CD8-positive, alpha-beta memory T cell (primary cell): ENCODE measurements around the gene ITIH5. TPM values are rescaled to one million over a fixed set of nuclear protein-coding genes. Genes with fewer than 3 reads are reported as not detected.

Experiments
- CTCF ChIA-PET: fragments of 350-600 bp; sonication (Branson Sonifier 250); formaldehyde crosslinking; loops from one replicate; lab custom pipeline; 2021; ENCODE audit warnings: antibody characterized with exemption; lab: Charles Lee
- POLR2A ChIA-PET: fragments of 350-600 bp; sonication (Branson Sonifier 250); formaldehyde crosslinking; loops from one replicate; lab custom pipeline; 2021; ENCODE audit warnings: antibody characterized with exemption; lab: Charles Lee
- DNase-seq, 5 donors: peaks; one replicate each; pipeline versions ENCODE4 v3.0.0 to v3.0.0-alpha.2; 2020 to 2022; ENCODE audit warnings: mixed read lengths in 1 of 5
- H3K27ac ChIP-seq: one replicate; pipeline ENCODE4 v1.7.0; 2013; ENCODE audit warnings: low read depth, mild to moderate bottlenecking, low read length, moderate library complexity
- H3K27me3 ChIP-seq: 2 replicates; pipeline ENCODE4 v1.7.0; 2013; ENCODE audit warnings: low read length, mild to moderate bottlenecking; ENCODE audit not compliant: insufficient read depth, poor library complexity, severe bottlenecking
- H3K36me3 ChIP-seq: 2 replicates; pipeline ENCODE4 v1.7.0; 2013; ENCODE audit warnings: mild to moderate bottlenecking, low read length, moderate library complexity; ENCODE audit not compliant: insufficient read depth
- H3K4me1 ChIP-seq: 2 replicates; pipeline ENCODE4 v1.7.0; 2013; ENCODE audit warnings: mild to moderate bottlenecking, low read length, moderate library complexity; ENCODE audit not compliant: insufficient read depth
- H3K4me3 ChIP-seq: 2 replicates; pipeline ENCODE4 v1.7.0; 2013; ENCODE audit warnings: mild to moderate bottlenecking, low read length
- H3K9me3 ChIP-seq: 2 replicates; pipeline ENCODE4 v1.7.0; 2013; ENCODE audit warnings: mild to moderate bottlenecking, low read length
- H3K27ac Mint-ChIP-seq, 8 donors: one replicate each; pipeline ENCODE4 v1.8.0; 2020 to 2021; ENCODE audit warnings: mixed read lengths in 8 of 8, mild to moderate bottlenecking in 6 of 8, inconsistent platforms in 3 of 8, moderate library complexity in 3 of 8
- H3K27me3 Mint-ChIP-seq, 2 donors: one replicate each; pipeline ENCODE4 v1.8.0; 2020 to 2021; ENCODE audit warnings: mixed read lengths in 2 of 2, mild to moderate bottlenecking in 1 of 2, moderate library complexity in 1 of 2
- H3K36me3 Mint-ChIP-seq, 3 donors: one replicate each; pipeline ENCODE4 v1.8.0; 2020 to 2021; ENCODE audit warnings: mixed read lengths in 3 of 3, inconsistent platforms in 1 of 3, mild to moderate bottlenecking in 1 of 3
- H3K4me1 Mint-ChIP-seq, 3 donors: one replicate each; pipeline ENCODE4 v1.8.0; 2020 to 2021; ENCODE audit warnings: mixed read lengths in 3 of 3, inconsistent platforms in 1 of 3, mild to moderate bottlenecking in 1 of 3
- H3K4me3 Mint-ChIP-seq, 7 donors: one replicate each; pipeline ENCODE4 v1.8.0; 2020 to 2021; ENCODE audit warnings: mixed read lengths in 7 of 7, mild to moderate bottlenecking in 6 of 7, moderate library complexity in 4 of 7, inconsistent platforms in 2 of 7
- H3K9me3 Mint-ChIP-seq, 5 donors: one replicate each; pipeline ENCODE4 v1.8.0; 2020 to 2022; ENCODE audit warnings: mixed read lengths in 5 of 5, mild to moderate bottlenecking in 3 of 5, moderate library complexity in 2 of 5, inconsistent platforms in 1 of 5
- polyA plus RNA-seq: library from polyadenylated mRNA; unstranded; fragments of 300-500 nt; fragmentation: Illumina TruSeq; gene quantifications from one replicate; pipeline ENCODE4 v1.2.3, GENCODE V29; 2021
- total RNA-seq, 2 experiments: library from RNA; stranded (reverse); gene quantifications; one replicate each; pipeline ENCODE4 v1.2.3, GENCODE V29; 2021

The ITIH5 gene
- total and polyA plus RNA-seq, 3 experiments from 2014 or later = not detected

DNA sequence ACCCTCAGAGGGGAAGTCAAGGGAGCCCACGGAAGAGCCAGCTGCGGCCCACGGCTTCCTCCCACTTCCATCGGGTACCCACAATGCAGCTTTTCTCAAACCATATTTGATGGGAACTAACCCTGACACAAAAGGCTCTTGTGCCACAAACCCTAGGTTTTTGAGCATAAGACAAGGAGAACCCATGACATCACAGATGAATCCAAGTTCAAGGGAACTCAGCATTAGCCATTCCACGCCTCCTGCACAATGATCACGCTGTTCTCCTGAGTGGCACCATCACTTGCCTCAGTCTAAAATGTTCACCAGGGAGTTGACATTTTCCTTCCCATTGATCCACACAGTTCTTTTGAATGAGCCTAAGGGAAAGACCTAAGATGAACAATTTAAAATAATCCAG lies 70.4 kb downstream of the ITIH5 start:
- no peaks in the 10 kb centered on the region for H3K27me3 ChIP-seq
- no peaks in the 10 kb centered on the region for H3K9me3 Mint-ChIP-seq
- H3K36me3 ChIP-seq = no peaks in the 10 kb centered on the region
- no peak for DNase-seq
- no peaks in the 10 kb centered on the region for H3K4me1 ChIP-seq
- CTCF ChIA-PET = no interaction called here
- peaks cover 0 to 2% (median 0%) of the 10 kb centered on the region in 3 donors for H3K4me1 Mint-ChIP-seq
- no peaks in the 10 kb centered on the region for H3K9me3 ChIP-seq
- H3K4me3 ChIP-seq = no peak overlapping the region
- no peak overlapping the region for H3K27ac Mint-ChIP-seq
- H3K4me3 Mint-ChIP-seq = no peak overlapping the region
- H3K27ac ChIP-seq = no peak overlapping the region
- H3K36me3 Mint-ChIP-seq = no peaks in the 10 kb centered on the region
- POLR2A ChIA-PET = no interaction called here
- H3K27me3 Mint-ChIP-seq = peaks cover 17 to 29% of the 10 kb centered on the region in 2 donors

DNA sequence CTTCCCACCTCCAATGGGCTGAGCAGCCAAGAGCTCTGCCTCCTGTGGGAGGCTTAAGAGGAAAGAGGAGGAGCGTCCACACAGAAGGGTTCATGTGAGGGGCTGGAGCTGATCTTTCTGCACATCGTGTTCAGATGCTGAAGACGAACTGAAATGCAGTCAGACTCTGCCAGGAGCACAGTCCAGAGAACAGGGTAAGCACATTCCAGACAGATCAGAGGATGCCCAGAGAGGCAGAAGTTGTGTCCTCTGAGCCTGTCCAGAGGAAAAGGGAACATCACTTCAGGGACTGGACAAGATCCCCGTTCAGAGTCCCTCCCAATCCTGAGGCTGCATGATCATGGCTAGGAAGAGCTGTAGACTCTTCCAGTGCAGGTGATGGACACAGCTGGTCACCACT lies 72.9 kb downstream of the ITIH5 start:
- H3K27ac ChIP-seq = no peak overlapping the region
- ChIA-PET CTCF (no interaction called here), POLR2A (no interaction called here)
- Mint-ChIP-seq H3K27ac (peak overlapping the region in 1 of 8 donors; percentile 36), H3K4me3 (no peak overlapping the region), H3K27me3 (peaks cover 15 to 23% of the 10 kb centered on the region in 2 donors), H3K9me3 (peaks cover 0 to 4% (median 0%) of the 10 kb centered on the region in 5 donors), H3K36me3 (no peaks in the 10 kb centered on the region), H3K4me1 (peaks cover 0 to 6% (median 0%) of the 10 kb centered on the region in 3 donors)
- no peak for DNase-seq
- H3K4me3 ChIP-seq = no peak overlapping the region
- H3K36me3 ChIP-seq = no peaks in the 10 kb centered on the region
- no peaks in the 10 kb centered on the region for H3K27me3 ChIP-seq
- H3K9me3 ChIP-seq = no peaks in the 10 kb centered on the region
- no peaks in the 10 kb centered on the region for H3K4me1 ChIP-seq

DNA sequence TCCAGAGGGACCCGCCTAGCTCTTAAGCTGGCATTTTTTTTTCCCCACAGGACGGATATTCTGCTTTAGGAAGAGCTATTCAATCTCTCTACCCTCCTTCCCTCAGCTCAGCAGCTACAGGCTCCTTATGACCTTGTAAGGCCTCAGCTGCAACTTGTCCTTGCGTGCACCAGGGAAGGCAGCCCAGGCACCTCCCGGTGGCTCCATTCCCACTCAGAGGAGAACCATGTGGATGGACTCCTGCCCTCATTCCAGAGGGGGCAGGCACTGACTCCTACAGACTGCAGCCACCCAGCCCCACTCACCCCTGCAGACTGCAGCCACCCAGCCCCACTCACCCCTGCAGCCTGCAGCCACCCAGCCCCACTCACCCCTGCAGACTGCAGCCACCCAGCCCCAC lies 73.7 kb downstream of the ITIH5 start:
- no peaks in the 10 kb centered on the region for H3K4me1 ChIP-seq
- Mint-ChIP-seq H3K27ac (no peak overlapping the region), H3K36me3 (no peaks in the 10 kb centered on the region), H3K9me3 (peaks cover 0 to 7% (median 0%) of the 10 kb centered on the region in 5 donors), H3K4me3 (no peak overlapping the region), H3K27me3 (peaks cover 15 to 24% of the 10 kb centered on the region in 2 donors), H3K4me1 (peaks cover 0 to 6% (median 0%) of the 10 kb centered on the region in 3 donors)
- H3K4me3 ChIP-seq = no peak overlapping the region
- no peak for DNase-seq
- CTCF ChIA-PET = no interaction called here
- no peaks in the 10 kb centered on the region for H3K9me3 ChIP-seq
- H3K27me3 ChIP-seq = no peaks in the 10 kb centered on the region
- H3K36me3 ChIP-seq = no peaks in the 10 kb centered on the region
- no peak overlapping the region for H3K27ac ChIP-seq
- POLR2A ChIA-PET = no interaction called here

DNA sequence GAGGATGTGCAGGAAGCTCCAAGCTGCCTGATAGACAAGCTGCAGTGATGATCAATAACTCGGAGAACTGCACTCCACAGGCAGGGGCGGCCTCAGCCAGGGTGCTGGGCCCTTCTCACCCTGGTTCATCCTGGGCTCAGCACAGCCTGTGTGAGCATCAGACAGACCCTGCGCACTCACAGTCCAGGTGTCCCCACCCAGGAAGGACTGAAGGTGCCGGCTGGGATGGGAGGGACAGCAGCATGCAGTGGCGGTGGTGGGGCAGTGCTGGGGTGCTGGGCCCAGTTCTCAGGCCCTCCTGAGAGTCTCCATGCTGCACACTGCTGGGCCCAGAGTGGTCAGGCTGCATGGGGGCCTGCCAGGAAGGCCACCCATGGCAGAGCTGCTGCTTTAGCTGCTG lies 74.1 kb downstream of the ITIH5 start:
- H3K27me3 Mint-ChIP-seq = peaks cover 15 to 24% of the 10 kb centered on the region in 2 donors
- H3K4me3 ChIP-seq = no peak overlapping the region
- no peaks in the 10 kb centered on the region for H3K9me3 ChIP-seq
- H3K36me3 ChIP-seq = no peaks in the 10 kb centered on the region
- CTCF ChIA-PET = no interaction called here
- no peak overlapping the region for H3K27ac ChIP-seq
- H3K4me1 ChIP-seq = no peaks in the 10 kb centered on the region
- H3K9me3 Mint-ChIP-seq = peaks cover 0 to 7% (median 0%) of the 10 kb centered on the region in 5 donors
- no peak overlapping the region for H3K4me3 Mint-ChIP-seq
- no peak overlapping the region for H3K27ac Mint-ChIP-seq
- H3K27me3 ChIP-seq = no peaks in the 10 kb centered on the region
- no peaks in the 10 kb centered on the region for H3K36me3 Mint-ChIP-seq
- DNase-seq = no peak
- H3K4me1 Mint-ChIP-seq = peaks cover 0 to 6% (median 0%) of the 10 kb centered on the region in 3 donors
- POLR2A ChIA-PET = no interaction called here

DNA sequence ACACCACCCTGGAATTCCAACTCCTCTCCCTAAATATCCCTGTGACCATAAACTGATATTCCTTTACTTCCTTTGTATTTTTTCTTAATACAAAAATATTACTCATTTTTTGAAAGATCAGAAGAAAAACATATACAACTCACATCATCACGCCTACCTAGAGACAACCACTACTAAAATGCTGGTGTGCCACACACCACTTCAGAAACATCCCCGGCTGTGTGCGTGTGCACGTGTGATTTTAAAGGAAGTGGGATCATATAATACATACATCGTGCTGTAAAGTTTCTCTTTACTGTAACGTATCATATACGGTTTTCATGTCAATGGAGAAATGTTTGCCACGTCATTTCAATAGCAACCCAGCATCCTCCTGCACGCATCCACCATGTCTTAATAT lies 76.5 kb downstream of the ITIH5 start:
- no peak for DNase-seq
- no peaks in the 10 kb centered on the region for H3K36me3 Mint-ChIP-seq
- no peak overlapping the region for H3K4me3 Mint-ChIP-seq
- no peaks in the 10 kb centered on the region for H3K27me3 ChIP-seq
- CTCF ChIA-PET = no interaction called here
- H3K9me3 ChIP-seq = no peaks in the 10 kb centered on the region
- H3K4me3 ChIP-seq = no peak overlapping the region
- H3K36me3 ChIP-seq = no peaks in the 10 kb centered on the region
- H3K27me3 Mint-ChIP-seq = peaks cover 6 to 20% of the 10 kb centered on the region in 2 donors
- peaks cover 2 to 9% (median 3%) of the 10 kb centered on the region in 3 donors for H3K4me1 Mint-ChIP-seq
- H3K27ac Mint-ChIP-seq = no peak overlapping the region
- no peak overlapping the region for H3K27ac ChIP-seq
- H3K4me1 ChIP-seq = no peaks in the 10 kb centered on the region
- H3K9me3 Mint-ChIP-seq = peaks cover 0 to 7% (median 0%) of the 10 kb centered on the region in 5 donors
- POLR2A ChIA-PET = no interaction called here

DNA sequence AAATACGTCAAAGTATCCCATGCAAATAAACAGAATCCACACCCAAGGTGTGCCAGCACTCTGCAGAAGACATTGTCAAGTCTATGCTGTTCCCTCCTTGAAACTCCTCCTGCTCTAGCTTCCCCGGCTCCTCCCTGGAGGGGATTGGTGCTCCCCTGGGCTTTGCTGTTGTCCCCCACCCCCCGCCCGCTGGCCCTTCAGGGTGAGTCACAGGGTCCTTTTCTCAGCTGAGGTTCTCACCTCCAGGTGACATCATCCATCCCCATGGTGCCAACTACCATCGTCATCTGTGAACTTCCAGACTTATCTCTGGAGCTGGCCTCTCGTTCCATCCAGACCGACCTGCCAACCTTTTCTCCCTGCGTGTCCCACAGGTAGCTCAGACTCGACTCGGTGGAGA lies 77.0 kb downstream of the ITIH5 start:
- peaks cover 6 to 21% of the 10 kb centered on the region in 2 donors for H3K27me3 Mint-ChIP-seq
- Histone ChIP-seq H3K27ac (no peak overlapping the region), H3K27me3 (no peaks in the 10 kb centered on the region), H3K4me1 (no peaks in the 10 kb centered on the region), H3K9me3 (no peaks in the 10 kb centered on the region), H3K36me3 (no peaks in the 10 kb centered on the region), H3K4me3 (no peak overlapping the region)
- no peak for DNase-seq
- ChIA-PET POLR2A (no interaction called here), CTCF (no interaction called here)
- no peaks in the 10 kb centered on the region for H3K36me3 Mint-ChIP-seq
- H3K27ac Mint-ChIP-seq = peak overlapping the region in 1 of 8 donors; percentile 52
- H3K9me3 Mint-ChIP-seq = peaks cover 0 to 7% (median 0%) of the 10 kb centered on the region in 5 donors
- no peak overlapping the region for H3K4me3 Mint-ChIP-seq
- H3K4me1 Mint-ChIP-seq = peaks cover 4 to 14% (median 7%) of the 10 kb centered on the region in 3 donors

DNA sequence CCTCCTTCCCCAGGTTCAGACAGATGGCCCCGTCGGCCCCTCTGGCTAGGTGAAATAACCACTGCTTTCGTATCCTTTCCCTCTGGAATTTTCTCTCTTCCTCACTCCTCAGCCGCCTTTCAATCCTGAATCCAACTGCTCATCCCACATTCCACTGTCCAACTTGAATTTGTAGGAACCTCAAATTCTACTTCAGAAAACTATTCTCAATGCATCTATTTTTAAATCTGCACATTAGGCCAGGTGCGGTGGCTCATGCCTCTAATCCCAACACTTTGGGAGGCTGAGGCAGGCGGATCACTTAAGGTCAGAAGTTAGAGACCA lies 78.9 kb downstream of the ITIH5 start:
- Mint-ChIP-seq H3K27me3 (peaks cover 6 to 23% of the 10 kb centered on the region in 2 donors), H3K27ac (no peak overlapping the region), H3K4me3 (no peak overlapping the region), H3K9me3 (peaks cover 0 to 7% (median 0%) of the 10 kb centered on the region in 5 donors), H3K4me1 (peaks cover 4 to 16% (median 8%) of the 10 kb centered on the region in 3 donors), H3K36me3 (no peaks in the 10 kb centered on the region)
- no peaks in the 10 kb centered on the region for H3K27me3 ChIP-seq
- no peak for DNase-seq
- ChIA-PET CTCF (no interaction called here), POLR2A (no interaction called here)
- no peak overlapping the region for H3K4me3 ChIP-seq
- no peak overlapping the region for H3K27ac ChIP-seq
- no peaks in the 10 kb centered on the region for H3K36me3 ChIP-seq
- no peaks in the 10 kb centered on the region for H3K4me1 ChIP-seq
- H3K9me3 ChIP-seq = no peaks in the 10 kb centered on the region

DNA sequence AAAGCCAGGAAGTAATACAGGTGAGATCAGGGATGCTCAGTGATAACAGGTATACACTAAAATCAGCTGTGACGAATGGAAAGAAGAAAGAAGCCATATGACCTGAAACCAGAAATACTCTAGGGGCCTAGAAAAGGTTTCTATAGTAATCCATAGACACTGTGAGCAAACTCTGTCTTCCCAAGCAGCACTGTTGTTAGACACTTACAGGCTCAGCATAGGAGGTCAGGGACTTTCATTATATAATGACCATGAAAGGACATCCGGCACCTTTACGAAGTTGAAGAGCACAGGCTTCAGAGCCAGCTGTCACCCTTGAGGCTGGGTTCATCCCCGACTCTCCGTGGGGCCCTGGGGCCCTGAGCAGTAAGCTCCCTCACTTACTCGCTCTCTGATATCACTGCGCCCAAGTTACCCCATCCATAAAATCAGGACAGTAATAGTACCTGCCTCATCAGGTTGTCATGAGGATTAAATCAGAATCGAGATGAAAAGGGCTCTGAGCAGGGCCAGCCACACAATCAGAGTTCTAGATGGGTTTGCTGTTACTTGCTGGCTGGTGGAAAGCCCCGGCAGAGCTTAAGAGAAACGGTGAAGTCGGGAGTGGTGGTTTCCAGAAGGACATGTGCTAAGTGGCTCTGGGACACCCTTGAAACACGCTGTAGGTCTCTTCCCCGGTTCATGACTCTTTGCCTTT lies 79.5 kb downstream of the ITIH5 start:
- Histone ChIP-seq H3K27me3 (no peaks in the 10 kb centered on the region), H3K4me1 (no peaks in the 10 kb centered on the region), H3K27ac (no peak overlapping the region), H3K4me3 (no peak overlapping the region), H3K36me3 (no peaks in the 10 kb centered on the region), H3K9me3 (no peaks in the 10 kb centered on the region)
- peaks cover 4 to 16% (median 8%) of the 10 kb centered on the region in 3 donors for H3K4me1 Mint-ChIP-seq
- H3K36me3 Mint-ChIP-seq = no peaks in the 10 kb centered on the region
- H3K27ac Mint-ChIP-seq = no peak overlapping the region
- CTCF ChIA-PET = no interaction called here
- no peak for DNase-seq
- peaks cover 0 to 7% (median 0%) of the 10 kb centered on the region in 5 donors for H3K9me3 Mint-ChIP-seq
- POLR2A ChIA-PET = no interaction called here
- H3K27me3 Mint-ChIP-seq = peaks cover 9 to 23% of the 10 kb centered on the region in 2 donors
- H3K4me3 Mint-ChIP-seq = no peak overlapping the region
